NCI-H1048 (cell line): ENCODE data around the gene PTS.

Experiments
- DNase-seq: peaks from one replicate; lab custom pipeline; 2025; lab: John Stamatoyannopoulos, UW

PTS gene

GRCh38 chr11:112222303-112222702, 3.9 kb upstream of the PTS start:
- no peak for DNase-seq

- no peak for DNase-seq
Measured at GRCh38 chr11:112223121-112223520, 3.1 kb upstream of the PTS start.

- no peak for DNase-seq
Measured at GRCh38 chr11:112223754-112224532, 2.3 kb upstream of the PTS start.

- DNase-seq: no peak
Measured at GRCh38 chr11:112225753-112226061, 521 bp upstream of the PTS start.

GRCh38 chr11:112226831-112227401, 688 bp downstream of the PTS start:
- no peak for DNase-seq

- no peak for DNase-seq
Measured at GRCh38 chr11:112227471-112227870, 1.2 kb downstream of the PTS start.

- DNase-seq: no peak
Measured at GRCh38 chr11:112228706-112229105, 2.5 kb downstream of the PTS start.

GRCh38 chr11:112229159-112229558, 2.9 kb downstream of the PTS start:
- no peak for DNase-seq

GRCh38 chr11:112229746-112230433, 3.7 kb downstream of the PTS start:
- no peak for DNase-seq

GRCh38 chr11:112231952-112232351, 5.7 kb downstream of the PTS start:
- DNase-seq: no peak

GRCh38 chr11:112235750-112236390, 9.6 kb downstream of the PTS start:
- DNase-seq: no peak

- DNase-seq: no peak
Measured at GRCh38 chr11:112237451-112237850, 11.2 kb downstream of the PTS start.

- DNase-seq: no peak
Measured at GRCh38 chr11:112238041-112238440, 11.8 kb downstream of the PTS start.

- DNase-seq: no peak
Measured at GRCh38 chr11:112241486-112241885, 15.3 kb downstream of the PTS start.

GRCh38 chr11:112247201-112247600, 21.0 kb downstream of the PTS start:
- no peak for DNase-seq

- no peak for DNase-seq
Measured at GRCh38 chr11:112248201-112248600, 22.0 kb downstream of the PTS start.

- DNase-seq: no peak
Measured at GRCh38 chr11:112249871-112250610, 23.8 kb downstream of the PTS start.

- DNase-seq: no peak
Measured at GRCh38 chr11:112253605-112254242, 27.5 kb downstream of the PTS start.

- no peak for DNase-seq
Measured at GRCh38 chr11:112255067-112255720, 29.0 kb downstream of the PTS start.

GRCh38 chr11:112260490-112260889, 34.3 kb downstream of the PTS start, which contains the start of gene PLET1:
Gene PLET1 (minus strand): TSS chr11:112260860. CDS start chr11:112260589, 271 bp downstream.
- DNase-seq: no peak
